GM18867 (cell line): ENCODE results near the gene CACNA1C.

Source experiments
- ATAC-seq: cut with Tn5 transposase; IDR thresholded peaks from one replicate; pipeline ENCODE4 v1.9.1; 2021; ENCODE audit warnings: mild to moderate bottlenecking, moderate library complexity; ENCODE audit not compliant: unreplicated experiment

Gene CACNA1C

GRCh38 chr12:2526371-2526770 is 473.6 kb downstream of the CACNA1C start:
- no peak for ATAC-seq

GRCh38 chr12:2528001-2528400 is 475.2 kb downstream of the CACNA1C start:
- no peak for ATAC-seq

- ATAC-seq, result no peak
Observed at GRCh38 chr12:2529807-2530206, 477.0 kb downstream of the CACNA1C start.

GRCh38 chr12:2531371-2531770 is 478.6 kb downstream of the CACNA1C start:
- no peak for ATAC-seq

- ATAC-seq, result no peak
Observed at GRCh38 chr12:2533036-2533435, 480.2 kb downstream of the CACNA1C start.

- ATAC-seq, result no peak
Observed at GRCh38 chr12:2535583-2536204, 482.9 kb downstream of the CACNA1C start.

GRCh38 chr12:2536724-2537123 is 483.9 kb downstream of the CACNA1C start:
- no peak for ATAC-seq

- ATAC-seq, result no peak
Observed at GRCh38 chr12:2537868-2538541, 485.2 kb downstream of the CACNA1C start.

- no peak for ATAC-seq
Observed at GRCh38 chr12:2539938-2540337, 487.2 kb downstream of the CACNA1C start.

- ATAC-seq, result no peak
Observed at GRCh38 chr12:2540535-2540941, 487.8 kb downstream of the CACNA1C start.

GRCh38 chr12:2541631-2542204 is 488.9 kb downstream of the CACNA1C start:
- no peak for ATAC-seq

GRCh38 chr12:2543801-2544200 is 491.0 kb downstream of the CACNA1C start:
- no peak for ATAC-seq

- no peak for ATAC-seq
Observed at GRCh38 chr12:2544230-2544629, 491.4 kb downstream of the CACNA1C start.

- ATAC-seq, result no peak
Observed at GRCh38 chr12:2547273-2548044, 494.7 kb downstream of the CACNA1C start.

GRCh38 chr12:2548081-2548480 is 495.3 kb downstream of the CACNA1C start:
- ATAC-seq, result no peak

- ATAC-seq, result no peak
Observed at GRCh38 chr12:2550561-2551411, 498.0 kb downstream of the CACNA1C start.

- ATAC-seq, result no peak
Observed at GRCh38 chr12:2551412-2551900, 498.7 kb downstream of the CACNA1C start.

- ATAC-seq, result no peak
Observed at GRCh38 chr12:2552000-2552756, 499.4 kb downstream of the CACNA1C start.

- ATAC-seq, result no peak
Observed at GRCh38 chr12:2553388-2554126, 500.8 kb downstream of the CACNA1C start.
